GM12864 (cell line): ENCODE data around the gene EVA1A.
"Not testable (repeated sequence)": the region's sequence is repeated elsewhere in the genome, so short reads cannot be mapped to it uniquely, and the experiment has no call there.

Experiments
- DNase-seq: peaks from one replicate; pipeline ENCODE4 v3.0.0-alpha.2; 2011; ENCODE audit warnings: low read depth
- H3K4me3 ChIP-seq: 2 replicates; pipeline ENCODE4 v1.5.1; 2011; ENCODE audit warnings: mild to moderate bottlenecking, low read depth, low read length, control low read depth
- CTCF ChIP-seq: IDR thresholded peaks from 2 replicates; pipeline ENCODE4 v1.5.1; 2011; ENCODE audit warnings: low read depth, mild to moderate bottlenecking, moderate library complexity, low read length, control low read depth, inconsistent platforms; ENCODE audit errors: missing control alignments

The EVA1A gene

DNA sequence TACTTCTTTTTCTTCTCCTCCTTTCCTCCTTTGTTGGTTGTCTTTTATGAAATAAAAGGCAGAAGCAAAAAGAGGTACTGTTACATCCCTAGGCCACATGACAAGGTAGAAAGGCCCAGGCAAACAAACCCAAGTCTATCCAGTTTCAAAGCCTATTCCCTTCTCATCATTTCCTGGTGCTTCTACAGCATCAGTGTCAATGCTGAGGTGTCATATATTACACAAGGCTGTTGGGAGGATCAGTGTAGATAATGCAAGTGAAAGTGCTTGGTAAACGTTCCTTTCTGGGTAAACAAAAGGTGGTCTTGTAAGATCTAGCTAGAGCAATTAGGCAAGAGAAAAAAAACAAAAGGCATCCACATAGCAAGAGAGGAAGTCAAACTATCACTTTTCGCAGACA, 64.9 kb downstream of the EVA1A start:
- DNase-seq: no peak
- TF ChIP-seq CTCF: no peak
- no peak overlapping the region for H3K4me3 ChIP-seq

GRCh38 chr2:75494137-75494769, 66.5 kb downstream of the EVA1A start:
- TF ChIP-seq CTCF: no peak
- no peak for DNase-seq
- H3K4me3 ChIP-seq: no peak overlapping the region

DNA sequence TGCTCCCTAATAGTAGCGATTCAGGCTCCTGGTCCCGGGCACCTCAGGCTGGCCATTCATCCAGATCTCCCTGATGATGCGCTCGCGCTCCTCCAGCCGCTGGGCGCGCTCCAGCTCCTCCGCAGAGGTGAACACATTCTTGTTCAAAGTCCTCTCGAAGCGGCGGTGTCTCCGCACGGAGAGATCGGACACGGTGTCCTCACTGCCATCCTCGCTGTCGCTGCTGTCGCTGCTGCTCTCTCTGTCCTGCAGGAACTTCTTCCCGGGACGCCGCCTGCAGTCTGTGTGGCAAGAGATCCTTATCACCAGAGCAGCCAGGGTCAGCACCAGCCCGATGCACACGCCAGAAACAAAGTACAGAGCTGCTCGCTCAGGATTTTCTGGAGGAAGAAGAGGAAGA, 67.5 kb downstream of the EVA1A start:
- no peak for DNase-seq
- no peak for TF ChIP-seq CTCF
- H3K4me3 ChIP-seq: no peak overlapping the region

DNA sequence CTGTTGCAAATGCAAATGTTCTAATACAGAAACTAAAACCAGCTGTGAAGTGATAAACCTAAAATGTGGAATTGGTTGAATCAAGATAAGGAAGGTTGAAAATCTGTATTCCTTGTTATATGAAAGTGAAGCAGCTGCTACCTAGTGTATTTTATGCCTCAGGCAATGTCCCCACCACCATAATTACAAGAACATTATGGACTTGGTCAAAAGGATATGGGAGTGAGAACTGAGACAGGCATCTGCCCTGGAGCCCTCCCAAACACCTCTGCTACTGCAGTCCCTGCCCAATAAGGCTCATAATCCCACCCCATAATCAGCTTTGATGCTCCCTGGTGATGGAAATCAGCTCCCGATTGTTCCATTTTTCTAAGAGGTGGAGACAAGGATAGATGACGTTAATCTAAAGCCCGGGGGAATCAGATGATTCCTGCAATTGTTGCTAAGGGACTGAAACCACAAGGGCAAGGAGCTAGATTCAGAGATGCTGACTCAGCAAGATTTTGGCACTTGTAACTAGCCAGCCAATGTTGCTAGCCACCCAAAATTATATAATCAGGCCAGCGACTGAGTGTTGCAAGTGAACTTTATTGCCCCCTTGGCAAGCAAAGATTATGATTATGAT, 69.5 kb downstream of the EVA1A start:
- no peak overlapping the region for H3K4me3 ChIP-seq
- no peak for TF ChIP-seq CTCF
- no peak for DNase-seq

DNA sequence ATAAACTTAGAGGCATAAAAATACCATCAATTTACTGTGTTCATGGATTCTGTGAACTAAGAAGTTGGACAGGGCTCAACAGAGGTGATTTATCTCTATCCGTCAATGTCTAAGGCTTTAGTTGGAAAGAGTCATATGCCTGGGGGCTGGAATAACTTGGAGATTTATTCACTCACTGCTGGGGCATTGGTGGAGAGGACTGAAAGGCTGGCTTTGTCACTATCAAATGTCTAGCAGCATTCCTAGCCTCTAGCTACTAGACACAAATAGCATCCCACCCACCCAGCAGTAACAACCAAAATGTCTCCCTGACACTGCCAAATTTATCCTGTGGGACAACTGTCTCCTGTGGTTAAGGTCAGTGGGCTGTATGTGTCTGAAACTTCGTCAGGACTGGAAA, 71.0 kb downstream of the EVA1A start:
- no peak for DNase-seq
- no peak for TF ChIP-seq CTCF
- H3K4me3 ChIP-seq: no peak overlapping the region

GRCh38 chr2:75488157-75488556, 72.6 kb downstream of the EVA1A start:
- H3K4me3 ChIP-seq: no peak overlapping the region
- TF ChIP-seq CTCF: no peak
- DNase-seq: no peak

DNA sequence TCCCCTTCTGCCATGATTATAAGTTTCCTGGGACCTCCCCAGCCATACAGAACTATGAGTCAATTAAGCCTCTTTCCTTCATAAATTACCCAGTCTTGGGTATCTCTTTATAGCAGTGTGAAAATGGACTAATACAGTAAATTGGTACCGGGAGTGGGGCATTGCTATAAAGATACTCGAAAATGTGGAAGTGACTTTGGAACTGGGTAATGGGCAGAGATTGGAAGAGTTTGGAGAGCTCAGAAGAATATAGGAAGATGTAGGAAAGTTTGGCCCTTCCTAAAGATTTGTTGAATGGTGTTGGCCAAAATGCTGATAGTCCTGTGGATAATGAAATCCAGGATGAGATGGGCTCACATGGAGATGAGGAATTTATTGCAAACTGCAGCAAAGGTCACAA, 74.0 kb downstream of the EVA1A start:
- not testable (repeated sequence) for H3K4me3 ChIP-seq, DNase-seq
